ENCODE data around the gene TEX19.
"Not testable (repeated sequence)": the region's sequence is repeated elsewhere in the genome, so short reads cannot be mapped to it uniquely, and the experiment has no call there.

Gene TEX19

GRCh38 chr17:82338858-82339633 lies 20.0 kb upstream of the TEX19 start:
- peak; percentile 82 for DNase-seq (ENCODE audit: low spot score)

GRCh38 chr17:82339634-82340580 lies 19.1 kb upstream of the TEX19 start:
- DNase-seq (ENCODE audit: low spot score) = no peak

DNA sequence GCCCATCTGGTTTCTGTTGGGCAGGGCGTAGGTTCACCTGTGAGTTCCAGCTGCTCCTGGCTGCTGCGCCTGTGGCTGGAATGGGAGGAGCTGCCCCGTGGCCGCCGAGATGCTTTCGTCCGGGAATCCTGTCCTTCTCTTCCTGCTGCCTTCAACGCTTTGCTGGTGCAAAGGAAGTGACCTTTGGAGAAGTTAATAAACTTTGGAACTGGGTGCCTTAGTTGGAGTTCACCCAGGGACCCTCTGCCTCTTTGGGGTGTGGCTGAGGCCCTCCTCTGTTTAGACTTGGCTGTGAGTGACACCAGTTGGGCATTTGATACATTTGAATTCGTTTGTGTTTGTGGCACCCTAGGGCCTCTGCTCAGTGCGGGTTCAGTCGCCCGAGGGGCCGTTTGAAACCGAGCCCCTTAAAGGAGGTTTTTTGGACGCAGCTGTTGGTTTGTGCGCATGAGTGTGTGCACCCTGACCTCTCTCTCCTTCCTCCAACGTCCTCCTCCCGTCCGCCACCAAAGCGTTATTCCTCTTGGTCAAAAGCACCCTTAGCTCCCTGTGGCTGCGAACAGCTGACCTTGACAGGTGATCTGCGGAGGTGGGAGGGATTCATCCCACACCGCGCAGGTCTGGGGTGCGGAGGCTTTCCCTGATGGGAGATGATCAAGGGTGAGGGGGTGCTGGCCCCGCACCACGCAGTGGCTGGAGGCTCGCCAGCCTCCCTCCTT lies 16.5 kb upstream of the TEX19 start:
- DNase-seq (ENCODE audit: low spot score) = no peak

GRCh38 chr17:82343560-82343959 lies 15.5 kb upstream of the TEX19 start:
- DNase-seq (ENCODE audit: low spot score) = no peak

DNA sequence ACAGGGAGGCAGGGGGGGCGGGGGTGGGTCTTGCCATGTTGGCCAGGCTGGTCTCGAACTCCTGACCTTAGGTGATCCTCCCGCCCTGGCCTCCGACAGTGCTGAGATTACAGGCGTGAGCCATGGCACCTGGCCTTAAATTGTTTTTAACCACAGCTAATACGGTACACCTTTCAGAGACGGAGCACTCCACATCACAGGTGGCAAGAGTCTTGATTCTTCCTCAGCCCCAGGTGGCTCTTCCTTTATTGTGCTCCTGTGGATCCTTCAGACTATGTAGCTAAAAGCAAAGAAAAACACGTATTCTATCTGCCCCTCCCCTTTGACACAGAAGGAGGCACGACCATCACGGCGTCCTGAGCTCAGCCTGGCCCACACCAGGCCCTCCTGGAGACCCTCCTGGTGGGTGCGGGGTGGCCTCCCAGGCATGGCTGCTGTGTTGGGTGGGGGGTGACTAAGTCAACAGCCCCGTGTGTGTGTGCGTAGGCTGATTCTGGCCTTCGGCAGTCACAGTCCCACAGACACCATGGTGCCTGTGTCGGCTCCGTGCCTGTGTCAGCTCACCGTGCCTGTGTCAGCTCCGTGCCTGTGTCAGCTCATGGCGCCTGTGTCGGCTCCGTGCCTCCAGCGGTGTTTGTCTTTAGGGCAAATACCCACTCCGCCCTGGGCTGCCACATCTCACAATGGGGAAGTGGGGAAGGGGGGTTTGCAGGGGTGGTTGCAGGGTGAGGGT lies 14.7 kb upstream of the TEX19 start:
- no peak for DNase-seq (ENCODE audit: low spot score)

DNA sequence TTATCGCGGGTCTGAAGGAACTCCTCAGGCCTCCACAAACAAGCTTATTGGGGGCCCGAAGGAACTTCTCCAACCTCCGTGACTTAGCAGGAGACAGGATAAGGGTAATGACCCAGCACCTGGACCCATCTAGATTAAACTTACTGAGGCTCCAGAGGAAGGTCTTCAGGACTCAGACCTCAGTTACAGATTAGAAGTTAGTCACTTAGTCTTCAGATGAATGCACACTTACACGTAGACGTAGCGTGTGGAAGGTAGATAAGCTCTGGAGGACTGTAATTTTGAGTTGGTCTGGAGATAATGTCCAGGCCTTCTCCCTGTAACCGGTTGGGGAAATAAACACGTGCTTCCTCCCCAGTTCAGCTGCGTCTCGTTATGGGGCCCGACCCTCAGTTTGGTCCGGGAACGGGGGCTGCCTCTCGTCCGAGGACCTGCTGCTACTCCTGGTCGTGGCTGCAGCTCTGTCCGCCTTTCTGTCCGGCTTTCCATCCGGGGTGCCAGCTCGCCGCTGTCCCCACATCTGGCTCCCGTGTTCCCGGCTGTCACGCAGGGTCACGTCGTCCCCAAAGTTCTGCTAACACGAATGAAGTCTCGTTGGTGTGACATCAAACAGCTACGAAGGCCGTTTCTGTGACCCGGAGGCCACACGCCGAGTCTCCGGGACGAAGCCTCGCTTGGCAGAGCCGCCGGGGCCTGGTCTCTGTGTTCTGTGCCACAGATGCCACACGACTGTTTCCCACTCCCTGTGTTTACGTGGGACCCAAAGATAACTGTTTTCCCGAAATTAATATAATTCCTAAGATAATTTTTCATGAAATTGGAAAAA lies 13.7 kb upstream of the TEX19 start:
- no peak for DNase-seq (ENCODE audit: low spot score)

DNA sequence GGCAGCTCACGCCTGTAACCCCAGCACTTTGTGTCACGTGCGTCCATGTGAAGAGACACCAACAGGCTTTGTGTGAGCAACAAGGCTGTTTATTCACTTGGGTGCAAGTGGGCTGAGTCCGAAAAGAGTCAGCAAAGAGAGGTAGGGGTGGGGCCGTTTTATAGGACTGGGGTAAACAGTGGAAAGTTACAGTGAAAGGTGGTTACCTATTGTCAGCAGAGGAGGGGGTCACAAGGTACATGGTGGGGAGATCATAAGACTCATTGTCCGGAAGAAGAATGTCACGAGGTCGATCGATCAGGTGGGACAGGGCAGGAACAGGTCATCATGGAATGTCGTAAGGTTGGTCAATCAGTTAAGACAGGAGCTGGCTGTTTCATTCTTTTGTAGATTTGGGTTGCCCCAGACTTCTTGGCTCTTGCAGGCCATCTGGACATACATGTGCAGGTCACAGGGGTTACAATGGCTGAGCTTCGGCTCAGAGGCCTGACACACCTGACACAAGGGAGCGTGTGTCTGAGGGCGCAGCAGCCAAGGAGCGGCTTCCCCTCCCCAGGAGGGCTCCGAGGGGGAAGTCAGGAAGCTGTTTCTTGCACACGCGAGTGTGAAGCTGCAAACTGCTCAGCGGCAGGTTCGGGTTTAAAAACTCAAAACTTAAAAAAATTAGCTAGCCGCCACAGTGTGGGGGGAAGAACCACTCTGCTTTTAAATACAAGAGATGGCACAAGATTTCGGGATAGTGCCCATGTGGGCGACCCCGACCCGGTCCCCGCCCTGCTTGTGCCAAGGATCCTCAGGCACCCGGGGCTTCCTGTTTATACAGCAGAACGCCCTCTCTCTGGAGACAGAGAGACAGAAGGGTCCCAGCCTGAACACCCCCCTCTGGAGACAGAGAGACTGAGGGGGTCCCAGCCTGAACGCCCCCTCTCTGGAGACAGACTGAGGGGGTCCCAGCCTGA lies 12.4 kb upstream of the TEX19 start:
- DNase-seq (ENCODE audit: low spot score) = no peak

- not testable (repeated sequence) for DNase-seq (ENCODE audit: low spot score)
Measured at GRCh38 chr17:82347994-82348393, 11.1 kb upstream of the TEX19 start.

GRCh38 chr17:82348434-82348833 lies 10.6 kb upstream of the TEX19 start:
- no peak for DNase-seq (ENCODE audit: low spot score)

GRCh38 chr17:82348866-82349265 lies 10.2 kb upstream of the TEX19 start:
- DNase-seq (ENCODE audit: low spot score) = no peak

DNA sequence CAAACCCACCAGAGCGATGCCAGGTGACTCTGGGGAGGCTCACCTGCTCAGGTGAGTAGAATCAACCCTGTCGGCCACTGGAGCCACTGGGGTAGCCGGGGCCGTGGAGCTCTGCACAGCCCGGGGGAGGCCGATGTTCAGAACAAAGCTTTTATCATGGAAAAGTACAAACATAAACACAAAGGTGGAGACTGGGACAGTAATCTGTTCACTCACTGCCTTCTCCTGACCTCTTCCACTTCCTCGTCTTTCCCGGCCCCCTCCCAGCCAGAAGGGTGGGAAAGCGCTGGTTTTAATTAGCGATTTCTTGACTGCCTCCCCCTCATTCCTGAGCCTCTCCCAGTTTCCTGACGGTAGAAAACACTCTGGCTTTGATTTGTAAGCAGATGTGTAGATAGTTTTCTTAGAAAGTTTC lies 9.8 kb upstream of the TEX19 start:
- no peak for DNase-seq (ENCODE audit: low spot score)

DNA sequence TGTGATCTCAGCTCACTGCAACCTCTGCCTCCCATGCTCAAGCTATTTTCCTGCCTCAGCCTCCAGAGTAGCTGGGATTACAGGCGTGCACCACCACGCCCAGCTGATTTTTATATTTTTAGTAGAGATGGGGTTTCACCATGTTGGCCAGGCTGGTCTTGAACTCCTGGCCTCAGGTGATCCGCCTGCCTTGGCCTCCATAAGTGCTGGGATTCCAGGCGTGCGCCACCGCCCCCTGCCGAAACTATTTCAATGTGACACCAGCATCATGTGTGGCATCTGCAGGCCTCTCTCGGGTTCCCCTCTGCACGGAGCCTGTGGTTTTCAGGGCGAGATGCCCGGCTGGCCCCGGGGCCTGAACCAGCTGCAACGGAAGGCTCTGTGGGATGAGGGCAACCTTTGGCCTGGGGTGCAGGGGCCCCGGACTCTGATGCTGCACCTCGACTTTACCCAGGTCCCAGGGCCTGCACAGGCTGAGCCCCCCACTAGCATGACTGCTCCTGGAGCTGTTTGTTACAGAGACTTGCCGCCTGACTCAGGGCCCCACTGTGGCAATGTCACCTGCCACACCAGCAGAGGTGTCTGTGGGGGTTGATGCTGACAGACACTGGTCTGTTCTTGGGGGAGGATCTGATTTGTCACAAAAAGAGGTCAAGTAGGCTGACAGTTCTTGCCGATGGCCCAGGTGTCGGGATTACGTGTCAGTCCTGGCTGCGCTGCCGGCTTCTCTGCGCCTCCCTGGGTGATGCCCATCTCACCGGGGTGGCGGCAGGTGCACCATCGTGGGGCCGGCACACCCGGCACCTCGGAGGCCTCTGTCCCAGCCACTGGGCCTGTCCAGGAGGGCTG lies 8.6 kb upstream of the TEX19 start:
- no peak for DNase-seq (ENCODE audit: low spot score)

DNA sequence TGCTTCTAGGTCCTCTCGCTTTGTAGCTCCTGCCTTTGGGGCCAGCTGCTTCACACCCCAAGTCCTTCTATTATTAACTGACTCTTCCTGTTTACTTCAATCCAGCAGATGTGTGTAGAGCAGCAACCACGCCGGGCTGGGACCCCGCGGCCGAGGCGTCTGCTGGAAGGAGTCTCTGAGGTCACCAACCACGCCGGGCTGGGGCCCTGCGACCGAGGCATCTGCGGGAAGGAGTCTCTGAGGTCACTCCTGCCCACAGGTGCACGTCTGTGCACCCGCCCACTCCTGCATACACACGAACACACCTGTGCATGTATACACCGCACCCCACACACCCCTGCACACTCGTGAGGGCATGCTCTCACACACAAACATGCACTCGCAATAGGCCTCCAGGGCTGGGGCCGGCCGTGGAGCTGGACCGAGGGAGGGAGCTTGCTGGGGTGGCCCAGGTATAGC lies 7.8 kb upstream of the TEX19 start:
- DNase-seq (ENCODE audit: low spot score) = no peak

GRCh38 chr17:82351713-82352488 lies 7.1 kb upstream of the TEX19 start:
- DNase-seq (ENCODE audit: low spot score) = peak; percentile 94

DNA sequence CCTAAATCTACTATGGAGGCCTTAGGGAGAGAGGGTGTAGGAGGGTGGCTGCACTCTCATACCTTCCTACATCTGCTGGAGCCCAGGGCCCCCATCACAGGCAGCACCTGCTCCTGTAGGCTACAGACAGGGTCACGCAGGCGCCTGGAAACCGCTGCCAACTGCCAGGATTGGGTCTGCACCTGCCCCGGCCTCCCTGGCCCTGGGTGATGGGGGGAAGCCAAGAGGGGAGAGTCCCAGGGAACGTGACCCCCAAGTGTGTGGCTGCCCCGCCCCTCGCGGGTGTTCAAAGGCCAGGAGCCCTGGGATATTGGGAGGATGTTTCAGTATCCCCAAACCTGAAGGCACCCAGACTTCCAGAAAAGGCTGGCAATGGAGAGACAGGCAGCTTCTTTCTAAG lies 5.6 kb upstream of the TEX19 start:
- DNase-seq (ENCODE audit: low spot score) = no peak

DNA sequence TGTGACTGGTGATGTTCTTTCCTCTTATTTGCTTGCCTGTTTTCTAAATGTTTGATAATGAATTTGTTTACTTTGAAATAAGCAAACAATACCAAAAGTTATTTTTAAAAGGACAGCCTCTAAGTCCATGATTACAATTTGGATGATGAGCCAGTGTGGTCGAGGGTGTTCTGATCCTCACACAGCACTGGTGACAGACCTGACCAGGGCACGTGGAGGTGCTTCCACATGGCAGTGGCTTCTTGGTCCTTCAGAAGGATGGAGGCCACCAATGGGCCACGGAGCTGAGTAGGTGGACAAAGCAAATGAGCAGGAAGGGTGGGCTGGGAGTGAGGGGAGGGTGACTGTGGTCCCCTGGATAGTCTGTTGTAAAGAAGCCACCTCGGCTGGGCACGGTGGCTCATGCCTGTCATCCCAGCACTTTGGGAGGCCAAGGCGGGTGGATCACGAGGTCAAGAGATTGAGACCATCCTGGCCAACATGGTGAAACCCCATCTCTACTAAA lies 4.2 kb upstream of the TEX19 start:
- no peak for DNase-seq (ENCODE audit: low spot score)

- peak; percentile 73 for DNase-seq (ENCODE audit: low spot score)
Measured at GRCh38 chr17:82355770-82356427, 3.1 kb upstream of the TEX19 start.

All from hepatic stellate cell (primary cell).